ENCODE measurements around the gene PHKB. TPM values are rescaled to one million over a fixed set of nuclear protein-coding genes. Genes with fewer than 3 reads are reported as not detected.

The PHKB gene
- total and polyA plus RNA-seq, 2 donors (not counting 1 experiment from before 2014, with no cell fraction given): 79.0 to 103 TPM

DNA sequence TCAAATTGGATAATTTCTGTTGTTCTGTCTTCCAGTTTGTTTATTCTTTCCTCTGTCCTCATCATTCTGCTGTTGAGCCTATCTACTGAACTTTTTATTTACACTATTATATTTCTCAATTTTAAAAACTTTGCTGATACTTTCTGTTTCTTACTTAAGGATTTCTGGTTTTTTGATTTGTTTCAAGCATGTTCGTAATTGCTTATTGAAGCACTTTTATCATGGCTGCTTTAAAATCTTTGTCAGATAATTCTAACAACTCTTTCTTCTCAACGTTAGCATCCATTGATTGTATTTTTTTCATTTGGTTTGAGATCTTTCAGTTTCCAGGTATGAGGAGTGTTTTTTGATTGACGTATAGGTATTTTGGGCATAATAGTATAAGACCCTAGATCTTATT lies 116.9 kb downstream of the PHKB start:
- no peaks in the 10 kb centered on the region for H3K27me3 ChIP-seq (ENCODE audit: control insufficient read depth, insufficient read depth, low read length)
- no peak for DNase-seq (ENCODE audit: low read depth in 2 of 2)
- no peak overlapping the region for H3K9ac ChIP-seq (ENCODE audit: insufficient read depth, low read length)
- H3K4me1 ChIP-seq (ENCODE audit: control insufficient read depth, extremely low read depth, insufficient read depth, low read length): peaks cover 2% of the 10 kb centered on the region
- TF ChIP-seq EZH2 (IDR thresholded peaks at IDR 0.05; ENCODE audit: low read length, missing control alignments): no peak
- TF ChIP-seq, protein P1, sequence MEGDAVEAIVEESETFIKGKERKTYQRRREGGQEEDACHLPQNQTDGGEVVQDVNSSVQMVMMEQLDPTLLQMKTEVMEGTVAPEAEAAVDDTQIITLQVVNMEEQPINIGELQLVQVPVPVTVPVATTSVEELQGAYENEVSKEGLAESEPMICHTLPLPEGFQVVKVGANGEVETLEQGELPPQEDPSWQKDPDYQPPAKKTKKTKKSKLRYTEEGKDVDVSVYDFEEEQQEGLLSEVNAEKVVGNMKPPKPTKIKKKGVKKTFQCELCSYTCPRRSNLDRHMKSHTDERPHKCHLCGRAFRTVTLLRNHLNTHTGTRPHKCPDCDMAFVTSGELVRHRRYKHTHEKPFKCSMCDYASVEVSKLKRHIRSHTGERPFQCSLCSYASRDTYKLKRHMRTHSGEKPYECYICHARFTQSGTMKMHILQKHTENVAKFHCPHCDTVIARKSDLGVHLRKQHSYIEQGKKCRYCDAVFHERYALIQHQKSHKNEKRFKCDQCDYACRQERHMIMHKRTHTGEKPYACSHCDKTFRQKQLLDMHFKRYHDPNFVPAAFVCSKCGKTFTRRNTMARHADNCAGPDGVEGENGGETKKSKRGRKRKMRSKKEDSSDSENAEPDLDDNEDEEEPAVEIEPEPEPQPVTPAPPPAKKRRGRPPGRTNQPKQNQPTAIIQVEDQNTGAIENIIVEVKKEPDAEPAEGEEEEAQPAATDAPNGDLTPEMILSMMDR (conservative IDR thresholded peaks at IDR 0.05 in 1 of 2, IDR thresholded peaks at IDR 0.05 in 1 of 2; ENCODE audit: low read depth in 1 of 2, low read length in 2 of 2): no peak
- no peaks in the 10 kb centered on the region for H3K9me3 ChIP-seq (ENCODE audit: control insufficient read depth, insufficient read depth, low read depth, low read length)
- no peak overlapping the region for H3K4me2 ChIP-seq (ENCODE audit: extremely low read depth, insufficient read depth, low read length)
- H3K4me3 ChIP-seq (replicated peaks in 1 of 4; ENCODE audit: control extremely low read depth in 1 of 4, insufficient read depth in 1 of 4, low read depth in 3 of 4, low read length in 4 of 4): no peak overlapping the region
- no peaks in the 10 kb centered on the region for H3K36me3 ChIP-seq (ENCODE audit: control insufficient read depth, insufficient read depth, low read length)
- no peaks in the 10 kb centered on the region for H4K20me1 ChIP-seq (ENCODE audit: control insufficient read depth, extremely low read depth, insufficient read depth, low read length)
- H2AFZ ChIP-seq (ENCODE audit: low read length): no peak overlapping the region
- no peaks in the 10 kb centered on the region for H3K79me2 ChIP-seq (ENCODE audit: control insufficient read depth, insufficient read depth, low read length)
- no peak overlapping the region for H3K27ac ChIP-seq (ENCODE audit: insufficient read depth, low read length)

DNA sequence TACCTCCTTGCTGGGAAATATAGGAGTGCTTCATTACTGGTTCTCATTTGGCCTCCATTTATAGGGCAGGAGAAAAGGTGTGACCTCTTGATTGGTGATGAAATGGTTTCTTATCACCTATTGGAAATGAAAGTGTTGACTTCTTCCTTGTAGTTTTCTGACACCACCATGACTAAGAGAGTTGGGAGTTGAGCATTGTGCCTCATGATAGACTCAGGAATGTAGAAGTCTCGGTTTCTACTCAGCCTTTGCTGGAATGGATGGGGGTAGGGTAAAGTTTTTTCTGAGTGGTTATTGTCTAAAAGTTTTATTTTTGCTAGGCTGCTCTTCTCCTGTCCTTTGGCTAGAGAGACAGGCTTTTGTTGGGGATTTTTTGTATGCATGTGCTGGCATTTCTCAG lies 117.4 kb downstream of the PHKB start:
- peak in 1 of 2 donors; percentile 35 for DNase-seq (ENCODE audit: low read depth in 2 of 2)

DNA sequence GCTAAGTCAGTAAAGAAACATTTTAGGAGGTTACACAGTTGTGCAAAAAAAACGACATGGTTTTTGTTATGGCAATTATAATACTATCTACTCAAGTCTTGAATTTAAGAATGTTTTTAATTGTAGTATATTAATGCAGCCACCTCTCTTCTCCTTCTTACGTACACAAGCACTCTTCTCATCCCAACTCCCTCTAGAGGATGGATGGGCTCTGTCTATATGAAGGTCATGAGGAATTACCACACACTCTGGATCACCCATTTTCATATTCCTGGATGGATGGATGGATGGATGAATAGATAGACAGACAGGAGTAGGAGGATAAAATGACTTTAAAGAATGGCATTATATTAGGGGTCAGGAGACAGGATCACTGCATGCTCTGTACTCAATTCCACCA lies 120.0 kb downstream of the PHKB start:
- Histone ChIP-seq H3K27me3 (ENCODE audit: control insufficient read depth, insufficient read depth, low read length) (no peaks in the 10 kb centered on the region), H3K27ac (ENCODE audit: insufficient read depth, low read length) (no peak overlapping the region), H3K9ac (ENCODE audit: insufficient read depth, low read length) (no peak overlapping the region), H3K4me3 (replicated peaks in 1 of 4; ENCODE audit: control extremely low read depth in 1 of 4, insufficient read depth in 1 of 4, low read depth in 3 of 4, low read length in 4 of 4) (no peak overlapping the region), H3K4me2 (ENCODE audit: extremely low read depth, insufficient read depth, low read length) (no peak overlapping the region), H3K9me3 (ENCODE audit: control insufficient read depth, insufficient read depth, low read depth, low read length) (no peaks in the 10 kb centered on the region), H4K20me1 (ENCODE audit: control insufficient read depth, extremely low read depth, insufficient read depth, low read length) (no peaks in the 10 kb centered on the region), H2AFZ (ENCODE audit: low read length) (no peak overlapping the region), H3K79me2 (ENCODE audit: control insufficient read depth, insufficient read depth, low read length) (no peaks in the 10 kb centered on the region), H3K4me1 (ENCODE audit: control insufficient read depth, extremely low read depth, insufficient read depth, low read length) (no peaks in the 10 kb centered on the region), H3K36me3 (ENCODE audit: control insufficient read depth, insufficient read depth, low read length) (no peaks in the 10 kb centered on the region)
- peak in 1 of 2 donors; percentile 1 for DNase-seq (ENCODE audit: low read depth in 2 of 2)
- TF ChIP-seq, protein P1 (conservative IDR thresholded peaks at IDR 0.05 in 1 of 2, IDR thresholded peaks at IDR 0.05 in 1 of 2; ENCODE audit: low read depth in 1 of 2, low read length in 2 of 2): no peak
- TF ChIP-seq EZH2 (IDR thresholded peaks at IDR 0.05; ENCODE audit: low read length, missing control alignments): no peak

More for the DNA sequence above, 117.4 kb downstream of the PHKB start:
- Histone ChIP-seq H3K27ac (ENCODE audit: insufficient read depth, low read length) (no peak overlapping the region), H3K4me1 (ENCODE audit: control insufficient read depth, extremely low read depth, insufficient read depth, low read length) (peaks cover 2% of the 10 kb centered on the region), H3K9me3 (ENCODE audit: control insufficient read depth, insufficient read depth, low read depth, low read length) (no peaks in the 10 kb centered on the region), H3K4me3 (replicated peaks in 1 of 4; ENCODE audit: control extremely low read depth in 1 of 4, insufficient read depth in 1 of 4, low read depth in 3 of 4, low read length in 4 of 4) (no peak overlapping the region), H3K4me2 (ENCODE audit: extremely low read depth, insufficient read depth, low read length) (no peak overlapping the region), H3K9ac (ENCODE audit: insufficient read depth, low read length) (no peak overlapping the region), H2AFZ (ENCODE audit: low read length) (no peak overlapping the region), H3K79me2 (ENCODE audit: control insufficient read depth, insufficient read depth, low read length) (no peaks in the 10 kb centered on the region), H3K36me3 (ENCODE audit: control insufficient read depth, insufficient read depth, low read length) (no peaks in the 10 kb centered on the region), H3K27me3 (ENCODE audit: control insufficient read depth, insufficient read depth, low read length) (no peaks in the 10 kb centered on the region), H4K20me1 (ENCODE audit: control insufficient read depth, extremely low read depth, insufficient read depth, low read length) (no peaks in the 10 kb centered on the region)
- TF ChIP-seq, protein P1 (conservative IDR thresholded peaks at IDR 0.05 in 1 of 2, IDR thresholded peaks at IDR 0.05 in 1 of 2; ENCODE audit: low read depth in 1 of 2, low read length in 2 of 2): no peak
- no peak for TF ChIP-seq EZH2 (IDR thresholded peaks at IDR 0.05; ENCODE audit: low read length, missing control alignments)
